Activated T-helper 1 cell treated with anti-CD3 and anti-CD28 coated beads, Interleukin-12 subunit alpha, Interleukin-12 subunit beta, Interleukin-2, Interleukin-4 antibody, amounts not matched to agents 30 ng/mL and 10 ng/mL and 1 ng/mL, durations not matched to agents 14 hours and 24 hours and 36 hours (primary cell): ENCODE results near the gene FDPS. TPM values are rescaled to one million over a fixed set of nuclear protein-coding genes. Genes with fewer than 3 reads are reported as not detected.
"Not testable (repeated sequence)": the region's sequence is repeated elsewhere in the genome, so short reads cannot be mapped to it uniquely, and the experiment has no call there.

Experiments
- DNase-seq: peaks from one replicate; pipeline ENCODE4 v3.0.0; 2021; ENCODE audit warnings: low spot score
- H3K27ac Mint-ChIP-seq: one replicate; pipeline ENCODE4 v1.8.0; 2021; ENCODE audit warnings: mild to moderate bottlenecking, mixed read lengths
- H3K27me3 Mint-ChIP-seq: one replicate; pipeline ENCODE4 v1.8.0; 2022; ENCODE audit warnings: mild to moderate bottlenecking, moderate library complexity, mixed read lengths; ENCODE audit not compliant: insufficient read depth
- H3K36me3 Mint-ChIP-seq: one replicate; pipeline ENCODE4 v1.8.0; 2021; ENCODE audit warnings: low read depth, mixed read lengths
- H3K4me1 Mint-ChIP-seq: one replicate; pipeline ENCODE4 v1.8.0; 2021; ENCODE audit warnings: low read depth, mixed read lengths
- H3K4me3 Mint-ChIP-seq: one replicate; pipeline ENCODE4 v1.8.0; 2021; ENCODE audit warnings: mild to moderate bottlenecking, moderate library complexity, mixed read lengths
- H3K9me3 Mint-ChIP-seq: one replicate; pipeline ENCODE4 v1.8.0; 2021; ENCODE audit warnings: mixed read lengths
- intact Hi-C: fragments of 100-400 bp; cut with micrococcal nuclease; formaldehyde crosslinking; loops from one replicate; pipeline ENCODE4 v1.15.1; 2024
- total RNA-seq: library from RNA; stranded (reverse); gene quantifications from 2 replicates; pipeline ENCODE4 v1.2.3, GENCODE V29; 2022

Gene FDPS
- total RNA-seq, 1 donor from 2014 or later = 274 TPM

DNA sequence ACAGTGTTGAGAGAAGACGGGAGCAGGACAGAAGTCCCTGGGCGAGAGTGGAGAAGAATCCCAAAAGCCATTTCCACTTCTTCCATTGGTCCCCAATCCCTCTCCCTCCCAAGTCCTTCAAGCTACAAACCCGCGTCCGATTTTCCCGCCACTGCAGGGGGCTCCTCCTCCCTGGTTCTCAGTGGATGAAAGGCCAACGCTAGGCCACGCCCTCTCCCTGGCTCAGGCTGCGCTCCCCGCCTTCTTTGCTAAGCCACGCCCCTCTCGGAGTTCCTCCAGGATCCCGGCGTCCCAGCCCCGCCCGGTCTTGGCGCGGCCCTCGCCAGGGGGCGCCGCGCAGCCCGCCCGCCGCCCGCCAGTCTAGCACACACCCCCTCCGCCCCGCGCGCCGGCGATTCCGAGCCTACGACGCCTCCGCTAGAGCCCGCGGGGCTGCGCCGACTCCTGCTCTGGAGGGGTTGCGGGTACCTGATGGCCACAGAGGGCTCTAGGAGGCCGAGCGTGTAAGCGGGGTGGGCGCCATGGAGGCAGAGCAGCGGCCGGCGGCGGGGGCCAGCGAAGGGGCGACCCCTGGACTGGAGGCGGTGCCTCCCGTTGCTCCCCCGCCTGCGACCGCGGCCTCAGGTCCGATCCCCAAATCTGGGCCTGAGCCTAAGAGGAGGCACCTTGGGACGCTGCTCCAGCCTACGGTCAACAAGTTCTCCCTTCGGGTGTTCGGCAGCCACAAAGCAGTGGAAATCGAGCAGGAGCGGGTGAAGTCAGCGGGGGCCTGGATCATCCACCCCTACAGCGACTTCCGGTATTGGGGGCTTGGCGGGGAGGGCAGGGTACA lies 31.4 kb upstream of the FDPS start, which contains the start of gene HCN3:
Gene HCN3 (plus strand): TSS at position 394 of the 832 bp plus-strand sequence. CDS start 128 bp downstream, at position 522.
- Mint-ChIP-seq H3K9me3 (no peaks in the 10 kb centered on the region), H3K4me3 (peak within 1 kb of the TSS; percentile 83), H3K27me3 (peaks cover 7% of the 10 kb centered on the region), H3K27ac (peak within 1 kb of the TSS; percentile 62), H3K36me3 (peaks cover 6% of the 10 kb centered on the region), H3K4me1 (peaks cover 38% of the 10 kb centered on the region)
- intact Hi-C loops = loop anchor here (1.0 to 10.0 kb wide), 9 partner anchors 15 to 778 kb away; partner anchors contain the start of genes ENTREP3, FDPS, LAMTOR2 and SCAMP3
- DNase-seq = peak; percentile 91

DNA sequence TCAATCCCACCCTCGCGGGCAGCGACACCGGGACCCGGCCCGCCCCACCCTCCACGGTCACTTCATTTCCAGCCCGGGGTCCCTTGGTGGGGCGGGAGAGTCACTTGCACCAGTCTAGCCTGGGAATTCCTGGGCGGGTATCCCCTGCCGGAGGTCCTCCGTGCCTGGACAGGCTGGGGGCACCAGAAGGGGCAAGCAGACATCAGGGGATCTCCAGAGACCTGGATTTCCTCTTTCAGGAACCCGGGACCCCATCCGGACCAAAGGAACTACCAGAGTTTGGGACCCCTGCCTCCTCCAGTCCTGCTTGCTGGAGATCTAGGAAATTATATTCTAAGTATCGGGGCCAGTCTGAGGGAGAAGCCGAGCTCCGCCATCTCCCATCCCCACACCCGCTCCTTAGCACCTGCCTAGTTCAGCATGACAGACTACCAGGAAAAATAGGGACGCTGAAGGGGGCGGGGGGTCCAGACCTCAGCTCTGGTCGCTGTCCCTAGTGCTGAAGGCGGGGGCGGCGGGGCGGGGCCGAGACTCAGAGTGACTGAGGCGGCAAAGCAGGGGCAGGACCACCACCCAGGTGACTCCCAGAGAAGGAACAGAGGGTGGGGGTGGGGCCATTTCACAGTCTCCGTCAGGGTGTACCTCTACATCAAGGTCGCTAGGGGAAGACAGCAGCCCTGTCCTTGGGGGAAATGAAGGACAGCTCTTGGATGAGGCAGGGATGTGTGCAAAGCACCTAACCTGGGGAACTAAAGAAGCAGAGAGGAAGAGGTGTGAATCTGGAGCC lies 30.6 kb upstream of the FDPS start:
- Mint-ChIP-seq H3K27ac (no peak overlapping the region), H3K4me1 (peaks cover 32% of the 10 kb centered on the region), H3K4me3 (peak overlapping the region; percentile 83), H3K36me3 (no peaks in the 10 kb centered on the region), H3K9me3 (no peaks in the 10 kb centered on the region), H3K27me3 (peaks cover 7% of the 10 kb centered on the region)
- intact Hi-C loops = loop anchor here (1.0 to 10.0 kb wide), 11 partner anchors 16 to 777 kb away; partner anchors contain the start of genes ASH1L, ENTREP3, FDPS and LAMTOR2
- peak; percentile 64 for DNase-seq

- H3K4me1 Mint-ChIP-seq = peaks cover 28% of the 10 kb centered on the region
- DNase-seq = no peak
- intact Hi-C loops = loop anchor here (1.0 to 10.0 kb wide), 4 partner anchors 36 to 776 kb away; partner anchors contain the start of genes ASH1L, LAMTOR2 and UBQLN4
- no peaks in the 10 kb centered on the region for H3K9me3 Mint-ChIP-seq
- peaks cover 7% of the 10 kb centered on the region for H3K27me3 Mint-ChIP-seq
- peak overlapping the region; percentile 83 for H3K4me3 Mint-ChIP-seq
- H3K27ac Mint-ChIP-seq = no peak overlapping the region
- no peaks in the 10 kb centered on the region for H3K36me3 Mint-ChIP-seq
Observed at GRCh38 chr1:155278689-155279160, 29.9 kb upstream of the FDPS start.

DNA sequence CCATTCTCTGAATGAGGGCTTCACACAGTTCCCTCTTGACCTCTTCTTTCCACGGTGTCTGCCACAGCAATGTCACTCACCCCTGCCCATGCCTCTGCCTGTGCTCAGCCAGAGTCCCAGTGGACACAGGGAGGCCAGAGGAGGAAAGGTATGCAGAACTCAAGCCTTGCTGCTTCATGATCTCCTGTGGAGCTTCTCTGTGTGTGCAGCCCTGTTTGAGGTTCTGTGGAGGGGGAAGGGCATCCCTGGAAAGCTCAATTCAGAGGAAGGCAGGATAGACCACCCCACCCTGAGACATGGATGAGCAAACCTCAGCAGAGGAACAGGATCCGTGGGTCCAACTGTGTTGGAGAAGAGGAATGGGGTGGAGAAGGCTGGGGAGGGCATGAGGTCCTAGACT lies 29.4 kb upstream of the FDPS start:
- no peaks in the 10 kb centered on the region for H3K9me3 Mint-ChIP-seq

DNA sequence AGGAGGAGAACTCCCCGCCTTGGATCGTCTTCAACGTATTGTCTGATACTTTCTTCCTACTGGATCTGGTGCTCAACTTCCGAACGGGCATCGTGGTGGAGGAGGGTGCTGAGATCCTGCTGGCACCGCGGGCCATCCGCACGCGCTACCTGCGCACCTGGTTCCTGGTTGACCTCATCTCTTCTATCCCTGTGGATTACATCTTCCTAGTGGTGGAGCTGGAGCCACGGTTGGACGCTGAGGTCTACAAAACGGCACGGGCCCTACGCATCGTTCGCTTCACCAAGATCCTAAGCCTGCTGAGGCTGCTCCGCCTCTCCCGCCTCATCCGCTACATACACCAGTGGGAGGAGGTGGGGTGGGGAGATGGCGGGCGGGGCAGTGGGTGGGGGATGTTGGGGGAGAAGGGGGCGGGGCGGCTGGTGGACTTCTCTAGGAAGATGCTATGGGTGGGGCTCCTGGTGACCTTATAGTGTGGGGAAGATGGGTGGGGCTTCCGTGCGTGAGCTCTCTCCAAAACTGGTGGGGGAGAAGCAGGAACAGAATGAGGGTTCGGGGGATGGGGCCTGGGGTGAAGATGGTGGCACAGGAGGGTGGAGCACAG lies 26.1 kb upstream of the FDPS start:
- DNase-seq = no peak
- peaks cover 8% of the 10 kb centered on the region for H3K4me1 Mint-ChIP-seq
- H3K27ac Mint-ChIP-seq = no peak overlapping the region
- no peak overlapping the region for H3K4me3 Mint-ChIP-seq
- intact Hi-C loops = no loop called here
- no peaks in the 10 kb centered on the region for H3K9me3 Mint-ChIP-seq
- H3K36me3 Mint-ChIP-seq = no peaks in the 10 kb centered on the region
- H3K27me3 Mint-ChIP-seq = peaks cover 5% of the 10 kb centered on the region

More for the DNA sequence above, 29.4 kb upstream of the FDPS start:
- Mint-ChIP-seq H3K36me3 (no peaks in the 10 kb centered on the region), H3K4me1 (peaks cover 26% of the 10 kb centered on the region), H3K27ac (no peak overlapping the region), H3K27me3 (peaks cover 7% of the 10 kb centered on the region), H3K4me3 (no peak overlapping the region)
- intact Hi-C loops = loop anchor here (2.0 to 10.0 kb wide), 3 partner anchors 37 to 776 kb away; partner anchors contain the start of genes ASH1L, LAMTOR2 and UBQLN4
- no peak for DNase-seq

- Mint-ChIP-seq H3K27me3 (no peaks in the 10 kb centered on the region), H3K4me1 (no peaks in the 10 kb centered on the region), H3K9me3 (no peaks in the 10 kb centered on the region), H3K27ac (no peak overlapping the region), H3K4me3 (no peak overlapping the region), H3K36me3 (no peaks in the 10 kb centered on the region)
- intact Hi-C loops = no loop called here
- no peak for DNase-seq
Observed at GRCh38 chr1:155284476-155284875, 24.2 kb upstream of the FDPS start.

DNA sequence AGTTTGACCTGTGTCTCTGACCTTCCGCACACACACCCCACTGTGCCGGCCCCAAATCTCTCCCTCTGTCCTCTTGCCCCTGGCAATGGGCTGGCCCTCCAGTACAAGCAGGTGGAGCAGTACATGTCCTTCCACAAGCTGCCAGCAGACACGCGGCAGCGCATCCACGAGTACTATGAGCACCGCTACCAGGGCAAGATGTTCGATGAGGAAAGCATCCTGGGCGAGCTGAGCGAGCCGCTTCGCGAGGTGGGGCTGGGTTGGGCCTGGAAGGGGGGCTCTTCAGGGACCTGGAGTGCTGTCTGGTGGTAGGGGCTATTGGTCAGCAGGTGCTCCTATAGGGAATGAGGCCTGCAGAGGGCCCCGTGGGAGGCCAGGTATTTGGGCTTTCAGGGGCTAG lies 23.6 kb upstream of the FDPS start:
- DNase-seq = no peak
- Mint-ChIP-seq H3K4me3 (no peak overlapping the region), H3K27ac (no peak overlapping the region), H3K9me3 (no peaks in the 10 kb centered on the region), H3K27me3 (peaks cover under 1% of the 10 kb centered on the region), H3K4me1 (no peaks in the 10 kb centered on the region), H3K36me3 (no peaks in the 10 kb centered on the region)
- intact Hi-C loops = no loop called here

GRCh38 chr1:155285631-155286044 lies 23.0 kb upstream of the FDPS start:
- H3K4me1 Mint-ChIP-seq = no peaks in the 10 kb centered on the region
- DNase-seq = no peak
- no peak overlapping the region for H3K27ac Mint-ChIP-seq
- H3K27me3 Mint-ChIP-seq = peaks cover 4% of the 10 kb centered on the region
- no peaks in the 10 kb centered on the region for H3K36me3 Mint-ChIP-seq
- no peaks in the 10 kb centered on the region for H3K9me3 Mint-ChIP-seq
- H3K4me3 Mint-ChIP-seq = no peak overlapping the region
- intact Hi-C loops = no loop called here

- Mint-ChIP-seq H3K27ac (no peak overlapping the region), H3K27me3 (peaks cover 6% of the 10 kb centered on the region), H3K36me3 (no peaks in the 10 kb centered on the region), H3K4me1 (no peaks in the 10 kb centered on the region), H3K9me3 (no peaks in the 10 kb centered on the region), H3K4me3 (no peak overlapping the region)
- DNase-seq = no peak
- intact Hi-C loops = no loop called here
Observed at GRCh38 chr1:155286544-155286943, 22.1 kb upstream of the FDPS start.

- no peak overlapping the region for H3K27ac Mint-ChIP-seq
- intact Hi-C loops = no loop called here
- no peak for DNase-seq
- no peaks in the 10 kb centered on the region for H3K4me1 Mint-ChIP-seq
- H3K9me3 Mint-ChIP-seq = no peaks in the 10 kb centered on the region
- H3K4me3 Mint-ChIP-seq = no peak overlapping the region
- H3K27me3 Mint-ChIP-seq = peaks cover 10% of the 10 kb centered on the region
- H3K36me3 Mint-ChIP-seq = no peaks in the 10 kb centered on the region
Observed at GRCh38 chr1:155287987-155288543, 20.6 kb upstream of the FDPS start.

DNA sequence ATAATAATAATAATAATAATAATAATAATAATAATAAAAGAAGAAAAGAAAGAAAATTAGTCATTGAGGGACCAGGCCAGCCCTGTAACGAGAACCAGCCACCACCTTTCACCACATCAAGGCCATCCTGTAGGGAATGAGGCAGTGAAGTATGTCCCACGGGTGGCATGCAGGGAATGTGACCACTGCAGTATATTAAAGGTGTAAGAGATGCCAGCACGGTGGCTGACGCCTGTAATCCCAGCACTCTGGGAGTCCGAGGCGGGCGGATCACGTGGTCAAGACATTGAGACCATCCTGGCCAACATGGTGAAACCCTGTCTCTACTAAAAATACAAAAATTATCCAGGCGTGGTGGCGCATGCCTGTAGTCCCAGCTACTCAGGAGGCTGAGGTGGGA lies 17.7 kb upstream of the FDPS start:
- H3K4me1 Mint-ChIP-seq, H3K4me3 Mint-ChIP-seq, H3K36me3 Mint-ChIP-seq, H3K9me3 Mint-ChIP-seq, H3K27ac Mint-ChIP-seq, intact Hi-C loops, DNase-seq: not testable (repeated sequence)
- peaks cover 29% of the 10 kb centered on the region for H3K27me3 Mint-ChIP-seq

DNA sequence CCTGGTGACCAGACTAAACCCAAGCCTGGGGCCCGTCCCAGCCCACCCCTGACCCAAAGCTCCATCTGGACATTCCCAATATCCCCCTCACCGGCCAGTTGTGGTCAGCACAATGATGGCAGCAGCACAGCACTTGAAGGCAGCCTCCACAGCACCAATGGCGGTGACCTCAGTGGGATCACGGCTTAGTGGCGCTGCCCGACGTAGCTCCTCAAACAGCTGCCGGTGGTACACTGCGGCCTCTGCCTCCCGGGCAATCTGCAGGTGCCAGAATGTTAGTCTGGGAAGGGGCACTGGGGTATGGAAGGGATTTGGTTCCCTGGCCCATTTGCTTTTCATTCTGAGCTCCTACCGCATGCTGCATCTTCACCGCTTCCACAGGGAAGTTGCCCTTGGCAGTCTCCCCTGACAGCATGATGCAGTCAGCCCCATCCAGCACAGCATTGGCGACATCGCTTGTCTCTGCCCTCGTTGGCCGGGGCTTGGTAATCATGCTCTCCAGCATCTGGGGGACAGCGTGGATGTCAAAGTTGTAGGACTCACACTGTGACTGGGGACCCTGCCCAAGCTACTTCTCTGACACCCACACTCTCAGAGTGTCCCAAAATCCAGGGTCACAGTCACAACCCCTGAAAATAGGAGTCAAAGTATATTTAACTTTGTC lies 15.4 kb upstream of the FDPS start:
- intact Hi-C loops = no loop called here
- H3K4me3 Mint-ChIP-seq = no peak overlapping the region
- H3K9me3 Mint-ChIP-seq = no peaks in the 10 kb centered on the region
- H3K27me3 Mint-ChIP-seq = peaks cover 34% of the 10 kb centered on the region
- DNase-seq = no peak
- no peaks in the 10 kb centered on the region for H3K36me3 Mint-ChIP-seq
- no peak overlapping the region for H3K27ac Mint-ChIP-seq
- H3K4me1 Mint-ChIP-seq = peaks cover 6% of the 10 kb centered on the region
